GM04504 (cell line): ENCODE data around the gene GATA2.

Experiments used
- DNase-seq: peaks from one replicate; pipeline ENCODE4 v3.0.0-alpha.2; 2012; ENCODE audit warnings: low read depth

GATA2 gene

DNA sequence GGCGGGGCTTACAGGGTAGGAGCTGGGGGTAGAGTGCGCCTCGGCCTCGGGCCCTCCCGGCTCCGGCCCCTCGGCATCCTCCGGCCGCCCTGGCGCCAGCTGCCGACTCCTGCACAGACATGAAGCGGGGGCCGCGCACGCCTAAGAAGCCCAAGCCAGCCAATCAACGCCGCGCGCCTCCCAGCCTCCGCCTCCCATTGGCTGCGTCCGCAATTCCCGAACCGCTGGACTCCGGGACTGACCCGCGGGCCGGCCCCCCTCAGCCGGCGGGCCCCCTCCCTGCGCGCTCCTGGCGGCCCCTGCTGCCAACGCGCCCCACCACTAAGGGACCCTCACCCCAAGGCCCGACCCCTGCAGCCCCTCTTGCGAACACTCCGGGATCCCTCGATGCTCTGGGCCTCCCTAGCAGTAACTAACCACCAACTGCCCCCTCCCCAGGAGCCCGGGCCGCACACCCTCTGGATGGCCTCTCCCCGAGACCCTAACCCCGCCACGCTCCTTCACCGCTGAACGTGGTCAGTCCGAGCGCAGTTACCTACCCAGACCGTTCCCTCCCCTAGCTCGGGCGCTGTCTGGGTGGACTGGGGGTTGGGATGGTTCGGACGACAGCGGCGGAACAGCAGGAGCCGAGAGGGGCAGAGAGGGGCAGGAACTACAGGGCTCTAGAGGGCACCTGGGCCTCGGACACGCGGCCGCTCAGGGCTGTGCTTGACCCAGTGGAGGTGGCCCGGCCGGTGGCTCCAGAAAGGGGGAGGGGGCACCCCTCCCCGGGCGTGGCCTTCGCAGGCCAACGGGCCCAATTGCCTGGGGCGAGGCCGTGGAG, 5.0 kb downstream of the GATA2 start:
- peak; percentile 86 for DNase-seq

DNA sequence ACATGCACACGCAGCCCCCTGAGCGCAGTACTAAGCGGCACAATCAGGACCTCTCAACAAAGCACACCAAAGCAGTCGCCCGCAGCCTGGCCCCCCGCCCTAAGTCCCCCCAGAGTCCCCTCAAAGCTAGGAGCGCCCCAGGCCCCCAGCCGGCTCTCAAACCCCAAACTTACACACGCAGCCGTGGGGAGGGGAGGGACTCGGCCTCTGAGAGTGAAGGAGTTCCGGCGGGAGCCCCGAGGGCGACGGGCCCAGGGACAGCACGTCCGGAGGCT, 5.5 kb downstream of the GATA2 start:
- no peak for DNase-seq

DNA sequence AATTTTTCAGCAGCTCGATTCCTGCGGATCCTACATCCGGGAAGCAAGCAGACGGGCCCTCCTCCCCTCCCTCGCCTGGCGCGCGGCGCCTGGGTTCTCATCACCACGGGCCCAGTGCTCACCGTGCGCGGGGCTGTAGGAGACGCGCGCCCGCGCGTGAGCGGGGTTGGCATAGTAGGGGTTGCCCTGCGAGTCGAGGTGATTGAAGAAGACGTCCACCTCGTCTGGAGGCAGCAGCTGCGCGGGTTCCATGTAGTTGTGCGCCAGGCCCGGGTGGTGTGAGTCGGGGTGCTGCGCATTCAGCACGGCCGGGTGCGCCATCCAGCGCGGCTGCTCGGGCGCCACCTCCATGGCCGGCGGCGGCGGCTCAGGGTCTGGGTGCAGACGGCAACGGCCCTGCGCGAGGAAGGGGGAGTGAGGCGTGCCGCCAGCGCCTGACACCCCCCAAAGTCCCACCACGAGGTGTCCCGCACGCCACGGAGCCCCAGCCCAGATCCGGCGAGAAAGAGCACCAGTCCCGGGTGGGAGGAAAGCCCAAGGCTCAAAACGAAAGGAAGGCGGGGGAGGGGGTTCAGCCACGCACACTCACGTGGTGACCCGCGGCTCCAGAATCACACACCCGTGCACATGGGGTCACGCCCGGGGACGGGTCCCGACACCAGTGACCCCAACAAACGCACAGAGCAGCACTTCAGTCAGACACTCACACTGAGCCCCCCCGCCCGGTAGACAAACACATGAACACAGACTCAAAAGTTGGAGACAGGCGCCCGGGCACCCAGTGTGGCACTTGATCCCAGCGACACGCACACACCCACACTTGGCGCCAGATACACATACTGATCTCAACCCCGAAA, 6.1 kb downstream of the GATA2 start:
- no peak for DNase-seq

DNA sequence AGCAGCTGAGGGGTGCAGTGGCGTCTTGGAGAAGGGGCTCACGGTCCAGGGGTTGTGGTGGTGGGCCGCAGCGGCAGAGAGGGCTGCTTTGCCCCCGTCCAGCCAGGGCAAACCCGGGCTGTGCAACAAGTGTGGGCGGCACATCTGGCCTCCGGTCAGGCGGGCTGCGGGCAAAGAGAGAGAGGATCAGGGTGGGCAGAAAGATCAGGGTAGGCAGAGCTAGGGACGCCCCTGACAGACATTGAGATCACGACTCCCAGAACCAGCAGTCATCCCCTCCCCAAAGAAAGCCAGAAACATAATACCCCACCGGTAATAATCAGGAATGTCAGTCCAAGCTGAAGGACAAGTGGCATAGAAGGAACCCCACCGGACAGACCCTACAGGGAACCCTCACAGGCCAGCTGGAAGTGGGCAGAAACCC, 6.8 kb downstream of the GATA2 start:
- DNase-seq, result no peak

DNA sequence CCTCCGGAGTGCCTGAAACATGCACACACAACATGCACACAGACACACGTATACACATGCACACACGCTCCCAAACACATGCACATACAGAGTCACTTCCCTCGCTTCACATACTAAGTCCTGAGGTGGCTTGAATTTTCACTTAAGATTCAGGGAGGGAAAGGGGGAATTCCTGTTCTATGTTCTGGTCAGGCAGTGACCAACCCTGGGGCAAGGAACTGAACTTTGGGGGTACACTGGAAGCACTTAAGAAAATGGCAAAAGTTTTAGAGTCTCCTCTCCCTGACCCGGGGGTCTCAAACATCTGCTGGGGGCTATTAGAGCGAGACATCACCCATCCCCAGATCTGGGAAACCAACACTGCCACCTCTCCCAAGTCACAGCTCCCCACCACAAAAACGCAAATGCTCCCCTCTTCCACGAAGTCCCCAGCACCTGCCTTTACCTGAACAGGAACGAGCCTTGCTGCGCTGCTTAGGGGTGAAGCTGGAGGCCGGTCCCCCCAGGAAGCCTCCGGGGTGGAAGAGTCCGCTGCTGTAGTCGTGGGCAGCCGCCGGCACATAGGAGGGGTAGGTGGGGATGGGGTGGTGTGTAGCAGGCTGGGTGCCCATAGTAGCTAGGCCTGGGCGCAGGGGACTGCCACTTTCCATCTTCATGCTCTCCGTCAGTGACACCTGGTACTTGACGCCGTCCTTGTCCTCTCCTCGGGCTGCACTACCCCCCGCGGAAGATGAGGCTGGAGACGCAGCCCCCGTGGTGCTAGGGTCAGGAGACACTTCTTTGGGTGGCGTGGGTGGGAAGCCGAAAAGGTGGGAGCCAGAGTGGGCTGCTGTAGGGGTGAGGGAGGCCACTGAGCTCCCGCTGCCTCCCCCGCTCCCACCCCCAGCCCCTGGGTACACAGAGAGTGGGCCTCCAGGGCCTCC, 7.5 kb downstream of the GATA2 start:
- DNase-seq, result no peak

DNA sequence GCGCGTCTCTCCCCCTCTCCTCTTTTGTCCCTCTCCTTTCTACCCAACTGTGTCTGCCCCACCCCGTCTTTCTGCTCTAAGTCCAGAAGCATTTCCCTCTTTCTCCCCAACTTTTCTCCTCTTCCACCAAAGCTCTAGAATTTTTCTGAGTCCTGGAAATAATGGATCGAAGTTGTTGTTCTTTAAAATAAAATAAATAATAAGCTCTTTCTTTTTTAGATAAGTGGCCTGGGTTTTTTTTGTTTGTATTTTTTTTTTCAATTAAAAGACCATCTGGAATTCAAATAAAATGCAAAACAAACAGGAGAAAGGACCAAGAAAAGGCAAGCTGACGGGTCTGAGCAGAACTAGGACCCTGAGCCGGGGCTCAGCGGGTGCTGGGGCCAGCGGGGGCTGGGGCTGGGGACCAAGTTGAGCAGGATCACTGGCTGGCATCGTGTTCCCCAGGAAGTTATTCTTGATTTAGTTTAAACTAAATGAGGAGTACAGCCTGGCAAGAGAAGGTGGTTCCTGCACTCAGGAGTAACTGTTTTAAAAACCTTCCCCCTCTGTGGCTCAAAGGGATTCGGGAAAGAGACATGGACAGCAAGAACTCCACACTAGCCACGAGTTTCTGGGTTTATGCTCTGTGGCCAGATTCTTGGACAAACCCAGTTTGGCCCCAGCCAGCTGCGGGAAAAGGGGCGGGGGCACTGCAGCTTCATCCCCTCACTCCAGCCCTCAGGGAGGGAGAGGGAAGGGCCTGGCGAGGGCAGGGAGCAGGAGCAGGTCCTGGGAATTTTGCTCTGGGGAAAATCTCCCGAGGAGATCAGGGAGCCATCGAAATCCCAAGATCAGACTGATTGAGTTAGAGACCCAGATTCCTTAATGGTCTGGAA, 8.4 kb downstream of the GATA2 start:
- no peak for DNase-seq

- DNase-seq, result no peak
These were observed 9.2 kb downstream of the GATA2 start for GRCh38 chr3:128483657-128484403.

DNA sequence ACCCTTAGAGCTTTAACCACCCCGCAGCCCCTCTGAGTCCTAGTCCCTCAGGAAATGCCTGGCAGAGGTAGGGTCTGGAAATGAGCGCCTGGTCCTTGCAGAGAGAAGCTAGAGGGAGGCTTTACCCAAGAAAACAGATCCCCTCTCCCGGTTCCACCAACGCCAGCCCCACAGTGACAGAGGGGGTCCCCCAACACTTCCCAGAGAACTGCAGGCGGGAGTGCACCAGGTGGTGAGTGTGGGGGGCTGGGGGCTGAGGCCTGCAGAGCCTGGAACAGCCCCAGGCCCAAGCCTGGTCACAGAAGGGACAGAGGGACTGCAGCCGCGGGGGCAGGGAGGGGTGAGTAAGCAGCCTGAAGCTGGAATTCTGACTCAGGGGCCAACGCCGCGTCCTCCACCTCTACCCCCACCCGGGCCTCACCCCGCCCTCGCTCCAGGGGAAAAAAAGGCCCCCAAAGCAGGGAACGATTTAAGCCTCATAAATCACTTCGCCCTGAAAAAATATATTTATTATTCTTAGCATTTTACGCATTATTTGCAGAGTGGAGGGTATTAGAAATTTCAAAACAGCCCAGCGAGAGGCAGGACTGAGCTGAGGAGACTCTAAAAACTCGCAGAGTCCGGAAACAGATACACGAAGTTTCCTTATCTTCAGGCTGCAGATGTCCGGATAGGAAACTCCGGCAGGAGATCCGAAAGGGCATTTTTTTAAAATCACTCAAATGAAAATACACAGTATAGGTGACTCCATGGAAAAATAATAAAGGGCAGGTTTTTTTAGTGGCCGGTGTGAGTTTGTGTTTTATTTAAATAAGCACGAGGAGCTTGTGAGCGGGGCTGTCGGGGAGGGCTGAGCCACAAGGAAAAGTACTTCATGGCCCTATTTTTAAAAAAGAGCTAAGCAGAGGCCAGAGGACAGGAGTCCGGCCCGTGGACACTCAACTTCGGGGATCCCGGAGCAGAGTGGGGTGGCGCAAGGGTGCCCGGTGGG, 10.0 kb downstream of the GATA2 start:
- DNase-seq, result no peak

GRCh38 chr3:128482175-128482574, 10.8 kb downstream of the GATA2 start:
- no peak for DNase-seq

- DNase-seq, result no peak
These were observed 11.5 kb downstream of the GATA2 start for GRCh38 chr3:128481438-128481942.

- DNase-seq, result no peak
These were observed 12.1 kb downstream of the GATA2 start for GRCh38 chr3:128480717-128481437.

- no peak for DNase-seq
These were observed 12.7 kb downstream of the GATA2 start for GRCh38 chr3:128480278-128480677.

GRCh38 chr3:128479558-128480086, 13.4 kb downstream of the GATA2 start:
- no peak for DNase-seq

DNA sequence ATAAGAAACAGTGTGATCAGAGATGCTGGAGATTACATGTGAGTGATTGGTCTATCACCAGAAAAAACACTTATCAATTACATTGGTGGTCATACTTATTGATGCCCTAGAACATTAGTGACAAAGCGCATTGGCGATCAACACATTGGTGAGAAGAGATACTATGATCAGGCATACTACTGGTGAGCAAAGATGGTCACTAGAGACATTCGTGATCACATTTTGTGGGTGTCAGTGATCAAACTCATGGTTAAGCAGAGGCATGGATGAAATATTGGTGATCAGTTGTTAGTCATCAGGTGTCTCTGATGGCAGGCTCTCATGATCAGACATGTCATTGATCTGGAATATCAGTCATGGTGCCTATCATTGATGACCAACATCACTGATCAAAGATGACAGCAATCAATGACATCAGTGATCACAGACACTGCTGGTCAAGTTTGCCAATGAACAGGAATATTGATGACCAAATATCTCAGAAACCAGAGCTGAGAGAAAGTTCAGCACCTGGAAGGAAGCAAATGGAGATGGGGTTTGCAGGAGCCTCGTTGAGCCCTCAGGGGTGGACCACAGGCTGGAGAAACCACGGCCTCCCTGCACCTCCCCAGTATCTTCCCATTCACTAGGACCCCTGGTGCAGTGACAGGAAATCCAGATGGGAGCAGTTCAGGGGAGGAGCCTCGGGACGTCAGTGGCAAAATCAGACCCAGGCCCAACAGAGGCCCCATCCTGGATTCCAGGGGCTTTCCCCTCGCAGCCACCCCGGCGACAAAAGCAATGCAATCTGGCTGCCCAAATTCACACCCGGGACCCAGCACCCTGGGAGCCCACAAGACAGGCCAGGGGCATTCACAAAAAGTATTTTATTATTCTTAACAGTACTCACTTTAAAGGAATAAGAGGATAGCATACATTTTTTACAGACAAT, 14.2 kb downstream of the GATA2 start:
- no peak for DNase-seq

GRCh38 chr3:128476659-128477058, 16.3 kb downstream of the GATA2 start:
- DNase-seq, result no peak

- no peak for DNase-seq
These were observed 17.6 kb downstream of the GATA2 start for GRCh38 chr3:128475355-128475754.

DNA sequence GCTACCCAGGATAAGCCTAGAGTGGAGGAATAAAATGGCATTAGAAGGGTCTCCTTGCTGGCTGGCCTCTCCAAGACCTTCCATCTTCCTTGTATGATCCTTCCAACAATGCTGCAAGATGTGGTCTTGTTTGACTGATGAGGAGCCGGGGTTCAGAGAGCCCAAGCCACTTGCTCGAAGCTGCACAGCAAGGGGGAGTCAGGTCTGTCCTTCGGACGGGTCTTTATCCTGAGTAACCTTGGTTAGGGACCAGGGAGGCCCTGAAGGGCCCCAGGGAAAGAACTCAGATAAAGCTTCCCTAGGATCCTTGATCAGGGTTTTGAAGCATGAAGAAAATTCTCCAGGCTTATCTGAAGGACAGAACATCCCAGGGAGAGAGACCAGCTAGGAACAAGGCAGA, 19.3 kb downstream of the GATA2 start:
- no peak for DNase-seq
